Sciatic nerve (tissue), 2 donors: ENCODE data around the gene DDX11. TPM values are rescaled to one million over a fixed set of nuclear protein-coding genes. Genes with fewer than 3 reads are reported as not detected.
"Not testable (repeated sequence)": the region's sequence is repeated elsewhere in the genome, so short reads cannot be mapped to it uniquely, and the experiment has no call there.

Experiments used
- ATAC-seq: fragments of 200-7000 bp; cut with Tn5 transposase; one replicate; pipeline ENCODE4 v1.9.1; 2020; ENCODE audit warnings: mild to moderate bottlenecking, moderate library complexity
- DNase-seq: peaks from one replicate; pipeline ENCODE4 v3.0.0-alpha.2; 2020; ENCODE audit warnings: low spot score
- intact Hi-C: fragments of 100-400 bp; cut with DNase I; formaldehyde crosslinking; loops from one replicate; pipeline ENCODE4 v1.14.2; 2022
- total RNA-seq: library from RNA; stranded (reverse); fragmentation: NEBNext Ultra II Directional; extraction: Animal tissue kit (Norgen Biotek cat#: 25700); gene quantifications from one replicate; pipeline ENCODE4 v1.2.1, GENCODE V29; 2021
- donor health status: DM: no; HTN: no; CAD: no.
- donor health status: DM: no; HTN: no; CAD: no.

The DDX11 gene
- total RNA-seq, 1 donor from 2014 or later: 15.6 TPM

GRCh38 chr12:31052666-31053439 is 20.8 kb upstream of the DDX11 start:
- intact Hi-C loops, DNase-seq: not testable (repeated sequence)
- ATAC-seq: peak; percentile 27

GRCh38 chr12:31053944-31054343 is 19.7 kb upstream of the DDX11 start:
- ATAC-seq: peak; percentile 20
- intact Hi-C loops, DNase-seq: not testable (repeated sequence)

GRCh38 chr12:31057671-31058070 is 16.0 kb upstream of the DDX11 start:
- ATAC-seq: no peak
- no peak for DNase-seq
- intact Hi-C loops: no loop called here

GRCh38 chr12:31066196-31066595 is 7.5 kb upstream of the DDX11 start:
- ATAC-seq, intact Hi-C loops, DNase-seq: not testable (repeated sequence)

GRCh38 chr12:31067656-31068055 is 6.0 kb upstream of the DDX11 start:
- intact Hi-C loops, DNase-seq, ATAC-seq: not testable (repeated sequence)

DNA sequence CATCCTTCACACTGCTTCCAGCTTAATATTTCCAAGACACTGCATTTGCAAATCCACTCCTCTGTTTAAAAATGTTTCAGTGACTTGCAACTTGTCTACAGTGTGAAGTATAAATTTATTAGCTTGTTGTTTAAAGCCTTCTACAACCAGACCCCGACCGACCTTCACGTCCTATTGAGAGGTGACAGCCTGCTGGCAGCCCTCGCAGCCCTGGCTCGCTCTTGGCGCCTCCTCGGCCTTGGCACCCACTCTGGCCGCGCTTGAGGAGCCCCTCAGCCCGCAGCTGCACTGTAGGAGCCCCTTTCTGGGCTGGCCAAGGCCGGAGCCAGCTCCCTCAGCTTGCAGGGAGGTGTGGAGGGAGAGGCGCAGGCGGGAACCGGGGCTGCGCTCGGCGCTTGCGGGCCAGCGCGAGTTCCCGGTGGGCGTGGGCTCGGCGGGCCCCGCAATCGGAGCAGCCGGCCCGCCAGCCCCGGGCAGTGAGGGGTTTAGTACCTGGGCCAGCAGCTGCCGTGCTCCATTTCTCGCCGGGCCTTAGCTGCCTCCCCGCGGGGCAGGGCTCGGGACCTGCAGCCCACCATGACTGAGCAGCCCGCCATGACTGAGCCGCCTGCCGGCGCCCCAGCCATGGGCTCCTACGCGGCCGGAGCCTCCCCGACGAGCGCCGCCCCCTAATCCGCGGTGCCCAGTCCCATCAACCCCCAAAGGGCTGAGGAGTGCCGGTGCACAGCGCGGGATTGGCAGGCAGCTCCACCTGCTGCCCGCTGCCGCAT is 2.5 kb upstream of the DDX11 start:
- intact Hi-C loops, DNase-seq, ATAC-seq: not testable (repeated sequence)

GRCh38 chr12:31072962-31073361 is 698 bp upstream of the DDX11 start:
- intact Hi-C loops: not testable (repeated sequence)

GRCh38 chr12:31074333-31074874 is 744 bp downstream of the DDX11 start:
- ATAC-seq: peak; percentile 46
- intact Hi-C loops, DNase-seq: not testable (repeated sequence)

More at GRCh38 chr12:31072962-31073361, 698 bp upstream of the DDX11 start:
- not testable (repeated sequence) for DNase-seq, ATAC-seq

DNA sequence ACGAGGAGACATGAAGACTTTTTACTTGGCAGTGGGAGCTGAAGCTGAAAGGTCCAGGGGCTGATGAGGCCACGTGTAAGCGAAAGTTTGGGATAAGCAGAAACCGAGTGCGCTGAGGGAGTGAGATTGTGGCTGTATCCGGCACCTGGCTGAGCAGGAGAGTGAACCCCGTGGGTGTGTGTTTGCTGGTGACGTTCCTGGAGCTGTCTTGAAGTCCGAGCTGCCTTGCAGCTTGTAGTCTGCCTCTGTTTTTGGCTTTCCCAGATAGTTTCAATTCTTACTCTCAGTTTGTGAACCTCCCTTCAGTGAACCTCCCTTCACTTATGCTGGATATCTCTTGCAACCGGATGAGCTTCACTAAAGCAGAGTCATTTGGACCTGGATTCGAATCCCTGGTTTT is 2.5 kb downstream of the DDX11 start:
- DNase-seq, ATAC-seq, intact Hi-C loops: not testable (repeated sequence)

DNA sequence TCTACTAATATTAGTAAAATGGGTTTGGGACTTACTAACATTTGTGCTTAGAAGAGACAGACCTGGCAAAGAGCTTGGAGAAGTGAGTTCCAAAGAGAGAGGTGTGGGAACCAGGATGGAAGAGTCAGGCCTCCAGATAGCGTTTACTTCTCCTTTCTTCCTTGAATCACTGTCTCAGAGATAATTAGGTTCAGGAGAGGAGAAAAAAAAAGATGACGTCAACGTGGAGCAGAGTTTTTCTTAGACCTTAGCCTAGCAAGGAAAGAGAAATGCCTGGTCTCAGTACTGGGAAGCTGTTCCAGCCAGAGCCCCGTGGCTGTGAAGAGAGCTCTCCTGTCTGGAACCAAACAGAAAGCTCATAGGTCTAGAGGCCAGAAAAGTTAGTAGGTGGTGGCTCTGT is 3.4 kb downstream of the DDX11 start:
- intact Hi-C loops, DNase-seq, ATAC-seq: not testable (repeated sequence)

DNA sequence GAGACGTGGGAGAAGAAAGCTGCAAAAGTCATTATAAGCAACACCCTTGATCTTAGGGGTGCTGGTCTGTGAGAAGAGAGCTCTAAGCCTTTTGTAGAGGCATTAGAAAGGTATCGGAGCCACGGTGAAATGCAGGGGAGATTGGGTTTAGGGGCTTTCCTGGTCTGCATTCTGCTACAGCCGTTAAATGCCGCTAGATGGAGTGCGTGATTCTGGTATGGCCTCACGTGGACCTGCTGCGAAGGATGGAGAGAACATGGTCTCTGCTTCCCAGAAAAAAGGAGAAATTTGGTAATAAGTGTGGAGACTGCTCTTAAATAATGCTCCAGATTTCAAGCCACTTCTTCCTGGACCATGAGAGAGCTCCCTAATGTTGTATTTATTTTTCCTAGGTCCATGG is 4.3 kb downstream of the DDX11 start:
- intact Hi-C loops, ATAC-seq, DNase-seq: not testable (repeated sequence)

- intact Hi-C loops, ATAC-seq, DNase-seq: not testable (repeated sequence)
These were observed 5.8 kb downstream of the DDX11 start for GRCh38 chr12:31079421-31079820.

DNA sequence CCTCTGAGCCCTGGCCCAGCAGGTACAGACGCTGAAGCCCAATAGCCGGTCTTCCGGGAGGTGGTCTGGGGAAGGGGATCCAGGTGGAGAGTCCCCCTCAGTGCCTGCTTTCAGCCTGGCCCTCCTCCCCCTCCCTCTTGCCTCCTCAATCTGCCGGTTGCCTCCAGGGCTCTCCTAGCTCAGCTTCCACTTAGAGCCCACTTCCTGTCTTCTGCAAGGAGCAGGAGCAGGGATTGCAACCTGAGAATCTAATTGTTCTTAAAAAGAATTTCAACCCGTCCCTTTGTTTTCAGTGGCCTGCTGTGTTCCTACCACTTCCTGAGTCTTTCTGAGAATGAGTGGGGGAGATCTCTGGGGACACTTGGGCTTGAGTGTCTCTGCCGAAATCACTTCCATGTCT is 6.6 kb downstream of the DDX11 start:
- ATAC-seq, DNase-seq, intact Hi-C loops: not testable (repeated sequence)

GRCh38 chr12:31081274-31081673 is 7.6 kb downstream of the DDX11 start:
- ATAC-seq, DNase-seq, intact Hi-C loops: not testable (repeated sequence)

DNA sequence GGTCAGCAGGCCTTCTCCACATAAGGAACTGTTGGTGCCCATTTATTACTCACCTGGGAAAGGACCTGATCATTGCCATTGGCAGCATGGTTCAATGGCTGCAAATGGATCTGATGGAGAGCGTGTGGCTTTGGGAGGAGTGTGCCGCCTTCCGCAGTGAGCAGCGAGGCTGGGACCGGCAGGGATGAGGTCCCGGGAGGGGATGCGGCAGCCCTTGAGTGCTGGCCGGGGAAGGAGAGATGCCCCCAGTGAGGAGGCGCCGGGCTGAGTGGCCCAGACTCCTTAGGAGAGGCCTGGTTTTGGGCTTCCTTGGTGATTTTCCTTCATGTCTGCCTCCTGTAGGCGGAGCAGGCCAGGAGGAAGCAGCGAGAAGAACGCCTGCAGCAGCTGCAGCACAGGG is 10.6 kb downstream of the DDX11 start:
- intact Hi-C loops, DNase-seq, ATAC-seq: not testable (repeated sequence)

- intact Hi-C loops, DNase-seq, ATAC-seq: not testable (repeated sequence)
These were observed 12.4 kb downstream of the DDX11 start for GRCh38 chr12:31086032-31086431.

DNA sequence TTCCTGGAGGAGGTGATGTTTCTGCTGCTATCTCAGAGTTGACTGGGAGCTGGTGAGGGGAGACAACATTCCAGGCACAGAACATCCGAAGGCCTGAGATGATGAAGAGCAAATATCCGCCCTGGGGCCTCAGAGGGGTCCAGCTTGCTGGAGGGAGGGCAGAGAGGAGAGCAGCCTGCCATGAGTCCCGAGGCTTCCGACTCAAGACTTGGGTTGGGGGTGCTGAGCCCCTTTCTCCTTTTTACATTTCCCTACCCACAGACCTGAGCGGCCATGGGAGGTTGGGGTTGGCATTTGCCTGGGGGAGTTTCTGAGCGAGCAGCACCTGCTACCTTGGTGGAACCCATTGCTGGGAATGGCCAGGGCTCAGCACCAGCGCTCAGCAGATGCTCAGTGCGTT is 13.8 kb downstream of the DDX11 start:
- ATAC-seq, intact Hi-C loops, DNase-seq: not testable (repeated sequence)

- DNase-seq, ATAC-seq, intact Hi-C loops: not testable (repeated sequence)
These were observed 14.3 kb downstream of the DDX11 start for GRCh38 chr12:31087956-31088355.

DNA sequence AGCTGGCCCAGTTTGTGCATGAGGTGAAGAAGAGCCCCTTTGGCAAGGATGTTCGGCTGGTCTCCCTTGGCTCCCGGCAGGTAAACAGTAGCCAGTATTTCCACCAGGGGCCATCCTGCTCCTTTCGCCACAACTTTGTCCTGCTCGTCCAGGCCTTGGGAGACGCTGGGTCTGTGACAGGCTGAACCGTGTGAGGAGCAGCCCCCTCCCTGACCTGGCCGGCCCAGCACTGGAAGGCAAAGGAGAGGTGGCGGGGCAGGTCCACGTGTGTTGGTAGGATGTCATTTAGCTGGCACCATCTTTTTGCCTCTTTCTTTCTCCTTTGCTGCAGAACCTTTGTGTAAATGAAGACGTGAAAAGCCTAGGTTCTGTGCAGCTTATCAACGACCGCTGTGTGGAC is 15.4 kb downstream of the DDX11 start:
- no peak for ATAC-seq
- intact Hi-C loops: no loop called here
- DNase-seq: no peak
